Keratinocyte (primary cell): Measurements from ENCODE around the gene SLC10A3.

ENCODE experiments used
- EZH2 ChIP-seq: IDR thresholded peaks from one replicate; pipeline ENCODE4 v1.6.1; 2012; ENCODE audit warnings: inconsistent platforms, mild to moderate bottlenecking, low read length, moderate library complexity
- TF ChIP-seq, protein P1 (sequence below), 3 experiments: IDR thresholded peaks in 1 of 3; conservative IDR thresholded peaks in 1 of 3; optimal IDR thresholded peaks in 1 of 3; 2 replicates in 2 of 3; 3 replicates in 1 of 3; pipeline versions ENCODE3 to v1.5.1; 2011; ENCODE audit warnings: low read length in 3 of 3, mild to moderate bottlenecking in 3 of 3, moderate library complexity in 2 of 3, control low read depth in 1 of 3, inconsistent platforms in 1 of 3; ENCODE audit not compliant: insufficient read depth in 2 of 3; ENCODE audit errors: extremely low read depth in 1 of 3

DNA sequence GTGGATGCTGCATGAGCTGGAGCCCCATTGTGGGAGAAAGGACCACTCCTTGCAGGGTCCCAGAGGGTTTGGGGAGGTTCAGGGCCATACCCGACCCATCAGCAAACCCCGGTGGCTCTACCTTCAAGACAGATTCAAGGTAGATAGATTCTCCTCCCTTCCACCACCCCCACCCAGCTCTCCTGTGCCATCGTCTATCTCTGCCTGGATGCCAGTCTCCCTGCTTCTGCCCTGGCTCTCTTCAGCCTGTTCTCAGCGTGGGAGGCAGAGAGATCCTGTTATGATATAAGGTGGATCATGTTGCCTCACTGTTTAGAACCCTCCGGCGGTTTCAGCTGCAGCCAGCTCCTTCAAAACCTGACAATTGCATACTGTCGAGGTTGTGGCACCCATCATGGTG lies 16.7 kb downstream of the SLC10A3 start:
- TF ChIP-seq, protein P1, sequence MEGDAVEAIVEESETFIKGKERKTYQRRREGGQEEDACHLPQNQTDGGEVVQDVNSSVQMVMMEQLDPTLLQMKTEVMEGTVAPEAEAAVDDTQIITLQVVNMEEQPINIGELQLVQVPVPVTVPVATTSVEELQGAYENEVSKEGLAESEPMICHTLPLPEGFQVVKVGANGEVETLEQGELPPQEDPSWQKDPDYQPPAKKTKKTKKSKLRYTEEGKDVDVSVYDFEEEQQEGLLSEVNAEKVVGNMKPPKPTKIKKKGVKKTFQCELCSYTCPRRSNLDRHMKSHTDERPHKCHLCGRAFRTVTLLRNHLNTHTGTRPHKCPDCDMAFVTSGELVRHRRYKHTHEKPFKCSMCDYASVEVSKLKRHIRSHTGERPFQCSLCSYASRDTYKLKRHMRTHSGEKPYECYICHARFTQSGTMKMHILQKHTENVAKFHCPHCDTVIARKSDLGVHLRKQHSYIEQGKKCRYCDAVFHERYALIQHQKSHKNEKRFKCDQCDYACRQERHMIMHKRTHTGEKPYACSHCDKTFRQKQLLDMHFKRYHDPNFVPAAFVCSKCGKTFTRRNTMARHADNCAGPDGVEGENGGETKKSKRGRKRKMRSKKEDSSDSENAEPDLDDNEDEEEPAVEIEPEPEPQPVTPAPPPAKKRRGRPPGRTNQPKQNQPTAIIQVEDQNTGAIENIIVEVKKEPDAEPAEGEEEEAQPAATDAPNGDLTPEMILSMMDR (optimal IDR thresholded peaks at IDR 0.05 in 1 of 3, IDR thresholded peaks at IDR 0.05 in 1 of 3, conservative IDR thresholded peaks at IDR 0.05 in 1 of 3; ENCODE audit: extremely low read depth in 1 of 3, insufficient read depth in 2 of 3, low read length in 3 of 3): no peak
- TF ChIP-seq EZH2: no peak
